GM21360 (cell line): ENCODE data around the gene ARG2.

Source experiments
- ATAC-seq: cut with Tn5 transposase; IDR thresholded peaks from one replicate; pipeline ENCODE4 v1.9.1; 2021; ENCODE audit warnings: mild to moderate bottlenecking, moderate library complexity; ENCODE audit not compliant: unreplicated experiment

Gene ARG2

DNA sequence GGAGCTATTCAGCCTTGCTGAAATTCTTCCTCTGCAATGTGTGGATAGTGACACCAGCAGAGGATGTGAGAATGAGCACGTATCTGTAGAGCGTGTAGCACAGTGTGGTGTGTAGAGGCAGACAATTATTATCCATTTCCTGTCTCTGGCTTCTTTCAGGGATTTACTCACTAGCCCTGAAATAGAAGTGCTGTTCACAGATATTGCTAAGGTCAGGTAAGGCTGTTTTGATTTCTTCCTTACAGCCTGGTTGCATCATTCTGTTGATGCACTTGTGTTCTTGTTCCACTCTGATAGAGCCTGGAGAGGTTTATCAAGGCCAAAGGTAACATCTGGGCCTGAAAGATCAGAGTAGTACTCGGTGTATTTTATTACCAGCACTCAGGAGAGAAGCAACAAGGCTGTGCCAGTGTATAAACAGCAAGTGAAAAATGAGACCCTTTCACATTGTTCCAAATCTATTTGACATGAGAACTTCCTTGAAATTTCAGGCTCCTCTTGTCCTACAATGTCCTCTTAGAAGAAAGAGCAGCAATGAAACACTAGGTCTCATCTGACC, 16.7 kb downstream of the ARG2 start:
- ATAC-seq: no peak

DNA sequence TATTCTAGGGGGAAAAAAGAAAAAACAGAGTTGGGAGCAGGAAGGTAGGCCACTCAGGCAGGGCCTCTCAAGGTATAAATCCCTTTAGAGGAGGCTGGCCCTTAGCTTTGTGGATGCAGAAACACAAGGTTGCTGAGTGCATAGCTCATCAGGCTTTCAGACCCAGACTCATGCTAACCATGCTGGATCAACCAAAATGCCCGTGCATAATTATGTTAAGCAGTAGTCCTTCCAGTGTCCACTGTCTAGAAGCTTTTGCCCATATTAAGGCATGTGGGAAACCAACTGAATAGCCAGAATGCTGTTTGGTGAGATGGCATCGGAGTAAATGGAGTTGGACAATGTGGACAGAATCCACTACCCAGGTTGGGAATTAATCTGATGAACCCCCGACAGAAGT, 18.9 kb downstream of the ARG2 start:
- ATAC-seq: no peak

DNA sequence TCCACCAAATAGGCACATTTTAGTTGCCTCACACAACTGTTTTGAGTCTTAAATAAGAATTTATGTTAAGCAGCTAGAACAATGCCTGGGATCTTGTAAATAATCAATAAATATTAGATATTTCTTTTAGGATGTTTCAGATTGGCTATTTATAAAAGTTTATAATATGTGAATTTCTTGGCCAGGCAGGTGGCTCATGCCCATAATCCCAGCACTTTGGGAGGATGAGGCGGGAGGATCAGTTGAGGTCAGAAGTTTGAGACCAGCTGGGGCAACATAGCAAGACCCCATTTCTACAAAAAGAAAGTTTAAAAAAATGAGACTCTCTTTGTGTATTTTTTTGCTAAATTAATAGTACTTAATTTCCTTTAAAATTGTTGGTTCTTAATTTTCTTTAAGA, 21.8 kb downstream of the ARG2 start:
- ATAC-seq: no peak

DNA sequence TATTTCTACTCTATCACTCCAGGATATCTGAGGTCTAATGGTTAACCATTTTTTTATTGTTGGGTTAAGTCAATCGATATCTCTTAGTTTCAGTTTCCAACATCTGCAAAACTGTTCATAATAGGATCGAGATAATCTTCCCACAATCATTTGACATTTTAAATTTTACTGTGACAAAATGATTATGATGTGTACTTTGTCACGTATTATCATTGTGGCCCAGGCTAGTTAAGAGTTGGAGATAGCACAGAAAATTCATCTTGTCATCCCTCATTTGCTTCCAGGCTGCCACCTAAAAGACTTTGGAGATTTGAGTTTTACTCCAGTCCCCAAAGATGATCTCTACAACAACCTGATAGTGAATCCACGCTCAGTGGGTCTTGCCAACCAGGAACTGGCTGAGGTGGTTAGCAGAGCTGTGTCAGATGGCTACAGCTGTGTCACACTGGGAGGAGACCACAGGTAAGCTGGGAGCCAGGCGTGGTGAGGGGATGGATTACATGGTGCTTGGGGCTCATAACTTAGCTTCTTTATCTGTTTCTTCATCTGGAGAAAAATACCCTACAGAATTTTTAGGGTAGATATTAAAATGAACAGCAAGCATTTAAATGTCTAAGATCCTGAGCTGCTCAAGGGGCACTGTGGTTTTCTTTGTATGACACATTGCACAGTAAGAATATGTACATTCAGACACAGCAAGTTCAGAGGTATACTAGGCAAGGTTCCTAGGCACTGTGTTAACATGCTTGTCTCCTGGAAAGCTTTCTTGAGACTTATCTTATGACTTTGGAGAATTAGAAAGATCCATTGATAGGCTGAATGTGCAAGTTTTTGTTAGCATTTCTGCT, 22.4 kb downstream of the ARG2 start:
- ATAC-seq: no peak

DNA sequence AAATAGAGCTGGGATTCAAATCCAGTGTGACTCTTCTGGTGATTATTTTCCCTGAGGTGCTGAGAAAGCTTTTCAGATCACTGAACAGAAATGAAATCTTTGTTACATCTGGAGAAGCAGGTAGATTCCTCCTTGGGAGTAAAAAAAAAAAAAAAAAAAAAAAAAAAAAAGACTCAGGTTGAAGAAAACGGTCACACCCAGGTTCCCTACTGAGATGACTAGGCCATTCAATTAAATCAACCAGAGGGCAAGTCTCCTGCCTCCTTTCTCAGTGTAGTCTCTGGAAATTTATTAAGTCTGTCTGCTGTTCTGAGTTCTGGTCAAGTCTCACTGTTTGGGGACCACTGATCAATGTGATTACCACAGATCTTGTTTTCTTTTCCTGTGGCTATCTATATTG, 24.0 kb downstream of the ARG2 start:
- no peak for ATAC-seq

DNA sequence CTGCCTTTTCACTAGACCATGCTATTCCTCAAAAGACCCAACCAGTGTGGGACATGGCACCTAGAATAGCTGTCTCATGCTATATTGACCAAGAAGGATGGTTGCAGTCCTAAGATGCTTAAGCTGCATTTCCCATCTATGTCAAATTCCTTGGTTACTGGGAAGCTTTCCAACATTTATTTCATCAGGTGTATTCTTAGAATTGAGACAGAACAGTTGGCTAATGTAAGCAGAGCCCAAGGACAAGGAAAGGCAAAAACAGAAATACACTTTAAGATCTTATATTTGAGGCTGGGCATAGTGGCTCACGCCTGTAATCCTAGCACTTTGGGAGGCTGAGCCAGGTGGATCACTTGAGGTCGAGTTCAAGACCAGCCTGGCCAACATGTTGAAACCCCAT, 24.7 kb downstream of the ARG2 start:
- no peak for ATAC-seq

DNA sequence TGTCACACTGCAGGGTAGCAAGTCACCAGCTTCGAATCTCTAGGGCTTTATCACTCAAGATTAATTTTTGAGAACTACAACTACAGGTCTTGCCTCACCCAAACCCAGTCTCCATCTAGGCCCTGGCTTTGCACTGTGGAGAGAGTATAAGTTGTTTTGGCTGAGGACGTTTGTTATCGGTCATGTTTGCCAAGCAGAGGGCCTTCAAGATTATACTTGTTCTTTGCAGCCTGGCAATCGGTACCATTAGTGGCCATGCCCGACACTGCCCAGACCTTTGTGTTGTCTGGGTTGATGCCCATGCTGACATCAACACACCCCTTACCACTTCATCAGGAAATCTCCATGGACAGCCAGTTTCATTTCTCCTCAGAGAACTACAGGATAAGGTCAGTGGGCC, 25.7 kb downstream of the ARG2 start:
- no peak for ATAC-seq

DNA sequence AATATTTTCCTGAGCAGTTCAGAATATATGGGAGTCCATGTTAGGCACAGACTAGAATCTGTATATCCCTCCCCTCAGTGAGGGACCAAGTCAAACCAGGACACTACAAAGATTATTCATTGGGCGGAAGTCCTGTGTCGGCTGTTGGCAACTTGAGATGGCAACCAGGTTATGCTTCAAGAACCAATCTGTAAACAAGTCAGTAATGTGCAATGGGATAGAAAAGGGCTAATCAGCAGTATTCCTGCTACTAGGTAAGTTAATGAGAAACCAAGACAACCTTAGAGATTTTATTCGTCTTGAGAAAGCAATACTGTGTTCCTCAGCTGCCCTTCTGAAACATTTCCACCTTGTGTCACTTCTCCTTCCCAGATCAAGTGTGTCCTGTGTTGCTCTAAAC, 26.4 kb downstream of the ARG2 start:
- ATAC-seq: no peak

DNA sequence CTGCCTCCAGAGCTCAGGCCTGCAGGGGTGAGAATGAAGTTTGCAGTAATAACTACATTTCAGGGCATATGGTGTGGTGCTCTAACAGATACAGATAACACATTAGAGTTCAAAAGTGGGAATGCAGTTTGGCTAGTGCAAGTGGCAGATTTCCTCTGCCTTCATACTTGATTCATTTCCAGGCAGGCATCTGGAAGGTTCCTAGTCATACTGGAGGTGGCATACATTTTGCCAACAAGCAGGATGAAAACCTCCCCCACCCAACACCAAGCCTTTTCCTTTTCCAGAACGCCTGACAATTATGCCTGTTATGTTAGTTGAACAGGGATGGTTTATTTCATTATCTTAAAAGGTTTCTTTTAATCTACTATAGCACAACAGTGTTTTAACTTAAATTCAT, 30.4 kb downstream of the ARG2 start:
- ATAC-seq: no peak

DNA sequence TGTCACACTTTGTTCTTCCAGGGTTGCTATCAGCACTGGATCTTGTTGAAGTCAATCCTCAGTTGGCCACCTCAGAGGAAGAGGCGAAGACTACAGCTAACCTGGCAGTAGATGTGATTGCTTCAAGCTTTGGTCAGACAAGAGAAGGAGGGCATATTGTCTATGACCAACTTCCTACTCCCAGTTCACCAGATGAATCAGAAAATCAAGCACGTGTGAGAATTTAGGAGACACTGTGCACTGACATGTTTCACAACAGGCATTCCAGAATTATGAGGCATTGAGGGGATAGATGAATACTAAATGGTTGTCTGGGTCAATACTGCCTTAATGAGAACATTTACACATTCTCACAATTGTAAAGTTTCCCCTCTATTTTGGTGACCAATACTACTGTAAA, 31.0 kb downstream of the ARG2 start:
- no peak for ATAC-seq

DNA sequence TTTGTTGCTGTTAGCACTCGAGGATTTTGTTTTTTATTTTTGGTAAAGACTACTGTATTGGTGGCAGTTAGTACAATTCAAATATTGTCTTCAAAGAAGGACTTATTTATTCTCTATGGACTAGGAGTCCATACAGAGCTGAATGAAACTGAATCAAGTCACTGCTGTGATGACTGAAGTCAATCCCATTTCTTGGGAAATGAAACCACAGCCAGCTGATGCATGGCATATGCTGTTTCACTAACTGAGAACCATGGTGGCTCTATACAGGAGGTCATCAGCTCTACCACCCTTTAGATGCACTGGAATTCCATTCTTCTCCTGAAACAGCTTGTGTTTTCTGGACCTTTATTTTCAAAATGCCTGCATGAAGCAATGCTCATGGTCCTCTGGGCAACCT, 32.5 kb downstream of the ARG2 start:
- no peak for ATAC-seq

DNA sequence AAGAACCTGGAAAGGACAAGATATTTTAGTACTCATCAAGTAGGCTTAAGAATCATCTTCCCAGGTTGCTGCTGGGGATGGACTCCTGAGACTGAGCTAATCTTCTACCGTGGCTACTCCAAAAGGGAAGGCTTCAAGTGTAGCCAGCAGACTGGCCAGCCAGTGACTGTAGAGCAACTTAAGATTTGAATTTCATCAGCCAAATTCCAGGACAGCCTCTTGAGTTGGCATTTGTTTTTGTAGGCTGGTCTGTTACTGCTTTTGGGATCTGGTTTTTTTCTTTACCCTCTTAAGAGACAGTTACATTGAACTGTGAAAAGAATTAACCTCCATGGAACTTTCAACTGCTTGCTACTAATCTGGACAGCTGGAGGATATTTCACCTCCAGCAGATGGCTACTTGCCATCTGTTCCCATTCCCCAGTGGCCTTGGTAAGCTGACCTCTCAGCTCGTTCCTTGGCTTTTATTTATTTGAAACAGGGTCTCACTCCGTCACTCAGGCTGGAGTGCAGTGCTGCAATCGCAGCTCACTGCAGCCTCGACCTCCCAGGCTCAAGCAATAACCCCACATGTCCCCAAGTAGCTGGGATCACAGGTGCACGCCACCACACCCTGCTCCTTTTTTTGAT, 34.0 kb downstream of the ARG2 start:
- ATAC-seq: no peak

DNA sequence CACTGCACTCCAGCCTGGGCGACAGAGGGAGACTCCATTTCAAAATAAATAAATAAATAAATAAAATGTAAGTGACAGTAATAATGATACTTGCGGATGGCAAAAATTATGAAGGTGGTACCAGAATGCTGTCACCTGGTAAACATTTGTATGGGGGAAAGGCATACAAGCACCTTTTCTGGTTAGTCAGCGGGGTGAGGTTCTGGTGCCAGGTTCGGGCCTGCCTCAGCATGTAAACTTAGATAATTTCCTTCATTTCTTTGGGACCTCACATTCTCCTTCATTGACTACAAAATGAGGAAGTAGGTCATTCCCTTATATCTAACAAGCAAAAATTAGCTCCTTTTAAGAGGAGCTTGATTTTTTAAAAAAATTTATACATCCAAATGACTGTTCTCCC, 43.9 kb downstream of the ARG2 start:
- ATAC-seq: no peak

DNA sequence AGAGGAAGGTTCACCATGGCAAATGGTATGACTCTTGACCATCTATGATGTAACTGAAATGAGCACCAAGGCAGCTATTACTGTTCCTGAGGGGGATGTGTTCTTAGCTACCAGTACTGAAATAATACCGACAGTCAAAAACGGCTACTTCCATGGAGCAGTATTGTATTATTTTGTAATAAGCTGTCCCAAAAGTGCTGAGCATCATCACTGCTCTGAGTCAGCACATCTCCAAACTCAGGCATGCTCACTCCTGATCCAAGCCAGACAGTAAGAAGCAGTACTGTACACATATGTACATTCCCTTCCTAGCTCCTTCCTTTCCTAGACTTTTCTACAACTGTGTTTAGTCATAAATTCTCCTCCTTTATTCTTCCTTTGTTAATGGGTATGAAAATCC, 46.1 kb downstream of the ARG2 start:
- ATAC-seq: no peak

DNA sequence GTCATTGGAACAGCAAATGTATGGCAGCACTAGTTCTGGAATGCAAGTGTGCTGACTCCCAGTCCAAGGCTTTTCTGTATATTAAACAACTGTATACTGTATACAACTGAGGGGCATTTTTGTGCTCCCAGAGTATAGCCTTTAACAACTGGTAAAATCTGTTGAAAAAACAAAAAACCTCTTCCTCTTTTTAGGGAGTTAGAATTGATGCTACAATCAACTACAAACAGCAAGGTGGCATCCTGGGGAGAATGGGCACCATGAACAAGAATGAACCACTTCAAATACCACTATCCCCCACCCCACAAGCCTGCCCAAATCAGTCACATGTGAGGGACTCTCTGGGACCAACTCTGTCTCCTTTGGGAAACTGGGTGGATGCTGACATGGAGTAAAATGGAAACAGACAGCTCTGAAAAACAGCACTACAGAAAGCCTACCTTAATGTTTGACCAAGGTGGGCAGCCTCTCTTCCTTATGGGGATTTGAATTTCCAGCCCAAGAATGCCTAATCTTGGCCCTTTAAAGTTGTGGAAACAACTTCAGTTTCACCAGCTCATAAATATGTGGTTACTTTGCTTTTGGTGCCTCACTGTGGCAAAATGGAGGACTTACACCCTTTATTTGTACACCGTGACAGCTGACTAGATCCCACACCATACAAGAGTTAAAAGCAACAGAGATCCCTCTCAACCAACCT, 47.2 kb downstream of the ARG2 start:
- no peak for ATAC-seq

DNA sequence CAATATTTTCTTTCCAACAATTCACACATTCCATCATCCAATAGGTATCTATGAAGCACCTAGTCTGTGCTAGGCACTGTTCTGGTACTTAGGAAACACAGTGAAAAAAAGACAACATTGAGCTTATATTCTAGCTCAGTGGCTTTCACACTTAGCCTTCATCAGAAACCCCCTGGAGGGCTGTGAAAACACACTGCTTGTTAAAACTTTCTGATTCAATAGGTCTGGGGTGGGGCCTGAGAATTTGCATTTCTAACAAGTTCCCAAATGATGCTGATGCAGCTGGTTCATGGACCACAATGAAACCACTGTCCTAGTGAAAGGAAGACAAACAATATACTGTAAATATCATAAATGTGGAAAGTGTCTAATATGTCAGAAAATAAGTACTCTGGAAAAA, 48.8 kb downstream of the ARG2 start:
- no peak for ATAC-seq

DNA sequence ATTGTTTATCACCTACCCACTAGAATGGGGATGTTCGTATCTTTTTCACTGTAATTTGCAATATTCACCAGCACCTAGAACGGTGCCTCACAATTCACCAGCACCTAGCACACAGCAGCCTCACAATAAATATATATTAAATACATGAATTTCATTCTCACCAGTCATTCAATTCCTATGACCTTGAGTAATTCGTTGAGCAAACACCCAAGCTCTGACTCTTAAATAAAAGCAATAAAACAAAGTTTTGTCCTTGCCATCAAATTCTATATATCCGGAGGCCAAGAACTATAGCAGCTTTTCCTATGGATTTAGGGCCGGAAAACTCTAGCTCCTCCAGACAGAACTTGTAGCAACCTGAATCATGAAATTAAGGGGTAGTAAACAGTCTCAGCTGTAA, 53.7 kb downstream of the ARG2 start:
- ATAC-seq: no peak

DNA sequence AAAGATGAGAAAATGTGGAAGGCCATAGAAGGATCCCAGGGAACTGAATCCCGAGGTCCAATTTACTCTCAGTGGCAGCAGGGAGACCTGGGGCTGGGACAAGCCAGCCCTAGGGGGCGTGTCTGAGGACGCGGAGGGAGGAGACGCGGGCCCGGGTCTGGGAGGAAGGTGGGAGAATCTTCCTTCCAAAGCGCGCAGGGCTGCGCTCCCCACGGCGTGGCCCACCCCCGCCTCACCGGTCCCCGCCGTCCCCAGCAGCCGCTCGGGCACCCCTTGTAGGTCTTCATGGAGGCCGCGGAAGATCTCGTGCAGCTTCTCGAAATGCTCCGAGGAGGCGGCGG, 54.4 kb downstream of the ARG2 start:
- peak; percentile 48 for ATAC-seq

DNA sequence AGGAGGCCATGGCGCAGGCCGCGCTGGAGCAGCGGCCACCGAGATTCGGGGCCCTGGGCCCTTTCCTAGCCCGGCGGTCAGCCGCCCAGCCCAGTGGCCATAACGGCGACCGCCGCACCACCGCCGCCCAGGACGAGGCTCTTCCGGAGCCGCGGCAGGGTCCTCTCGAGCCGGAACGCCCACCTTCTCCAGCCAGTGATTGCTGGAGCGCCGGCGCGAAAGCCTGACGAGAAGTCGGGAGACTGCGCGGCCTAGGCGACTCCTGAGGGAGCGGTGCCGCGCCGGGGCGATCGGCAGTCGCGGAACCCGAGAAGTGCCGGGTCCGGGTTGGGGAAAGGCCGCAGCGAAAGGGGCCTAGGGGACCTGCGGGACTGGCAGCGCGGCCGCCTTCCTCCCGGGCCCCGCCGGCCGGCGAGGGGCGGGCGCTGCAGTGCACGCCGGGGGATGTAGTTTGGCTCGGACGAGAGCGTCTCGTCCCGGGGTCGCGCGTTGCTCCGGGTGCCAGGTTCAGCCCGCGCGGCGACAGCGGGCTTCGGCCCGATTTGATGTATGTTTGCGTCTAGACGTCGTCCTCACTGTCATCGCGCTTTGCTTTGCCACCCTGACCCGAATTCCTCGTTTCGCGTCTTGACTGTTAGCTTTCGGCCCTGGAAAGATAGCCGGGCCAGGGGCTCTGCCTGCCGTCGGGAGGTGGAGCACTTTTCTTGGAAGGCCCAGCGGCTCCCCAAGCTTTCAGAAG, 54.9 kb downstream of the ARG2 start, which contains the start of gene VTI1B:
TSS of gene VTI1B (minus strand) at position 153 of the 739 bp plus-strand sequence. CDS start at position 10, 143 bp downstream.
- peak; percentile 92 for ATAC-seq

DNA sequence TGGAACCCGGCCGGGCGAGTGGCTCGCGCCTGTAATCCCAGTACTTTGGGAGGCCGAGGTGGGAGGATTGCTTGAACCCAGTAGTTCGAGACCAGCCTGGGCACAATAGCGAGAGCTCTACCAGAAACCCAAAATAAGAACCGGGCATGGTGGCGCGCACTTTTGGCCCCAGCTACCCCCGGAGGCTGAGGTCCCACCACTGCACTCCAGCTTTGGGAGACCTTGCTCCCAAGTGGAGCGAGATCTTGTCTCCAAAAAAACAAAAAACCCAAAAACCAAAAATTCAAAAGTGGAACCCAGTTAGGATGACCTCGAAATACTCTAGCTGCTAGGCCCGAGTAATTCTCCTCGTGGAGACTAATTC, 55.5 kb downstream of the ARG2 start:
- ATAC-seq: no peak

DNA sequence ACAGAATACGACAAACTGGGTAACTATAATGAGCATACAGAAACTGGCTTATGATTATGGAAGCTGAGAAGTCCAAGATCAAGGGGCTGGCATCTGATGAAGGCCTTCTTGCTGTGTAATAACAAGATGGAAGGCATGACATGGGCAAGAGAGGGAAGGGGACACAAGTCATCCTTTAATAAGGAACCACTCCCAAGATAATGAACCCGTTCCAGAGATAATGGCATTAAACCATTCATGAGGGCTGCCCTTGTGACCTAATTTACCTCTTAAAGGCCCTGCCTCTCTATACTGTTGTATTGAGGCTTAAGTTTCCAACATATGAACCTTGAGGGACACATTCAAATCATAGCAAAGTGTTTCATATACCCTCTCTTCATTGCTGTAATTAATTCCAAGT, 59.3 kb downstream of the ARG2 start:
- no peak for ATAC-seq
